SHP77 (cell line): ENCODE results near the gene MSLN.
A peak's percentile ranks its signal among the peaks of the same experiment; 100 is the strongest.
"Not testable (repeated sequence)": the region's sequence is repeated elsewhere in the genome, so short reads cannot be mapped to it uniquely, and the experiment has no call there.

Source experiments
- DNase-seq, 2 experiments: peaks; one replicate each; lab custom pipeline; 2025; lab: John Stamatoyannopoulos, UW

The MSLN gene

DNA sequence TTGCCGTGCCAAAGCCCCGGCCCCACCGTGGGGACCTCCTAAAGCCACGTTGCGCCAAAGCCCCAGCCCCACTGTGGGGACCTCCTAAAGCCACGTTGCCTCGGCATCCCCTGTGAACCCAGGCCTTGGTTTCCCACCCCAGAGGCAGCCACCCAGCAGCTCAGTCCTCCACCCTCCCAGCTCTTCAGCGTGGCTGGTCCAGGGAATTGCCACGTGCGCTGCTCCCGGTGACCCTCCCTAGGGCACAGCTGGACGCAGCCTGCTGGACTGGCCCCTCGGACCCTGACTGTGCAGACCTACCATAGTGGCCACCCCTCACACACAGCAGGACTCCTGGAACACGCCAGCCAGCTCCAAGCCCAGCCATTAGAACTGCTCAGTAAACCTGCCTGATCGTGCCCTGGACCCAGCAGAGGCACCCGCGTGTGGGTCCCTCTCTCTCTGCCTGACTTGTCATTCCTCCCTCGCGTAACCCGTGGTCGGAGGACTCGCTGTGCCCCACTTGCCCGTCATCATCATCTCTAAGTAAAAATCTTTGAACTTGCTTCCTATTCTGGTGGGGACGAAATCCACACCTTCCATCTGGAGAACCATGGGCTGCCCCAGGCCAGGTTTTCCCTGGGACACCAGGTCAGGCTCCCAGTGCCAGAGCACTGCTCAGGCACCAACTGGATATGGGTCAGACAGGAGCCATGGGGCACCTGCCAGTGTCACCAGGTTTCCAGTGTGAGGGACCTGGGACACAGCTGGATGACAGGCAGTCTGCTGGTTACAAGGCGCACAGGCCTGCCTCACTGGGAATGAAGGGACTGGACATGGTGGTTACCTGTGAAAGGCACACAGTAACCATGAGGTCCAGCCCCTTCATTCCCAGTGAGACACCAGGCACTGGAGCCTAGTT is 25.3 kb upstream of the MSLN start:
- no peak for DNase-seq

DNA sequence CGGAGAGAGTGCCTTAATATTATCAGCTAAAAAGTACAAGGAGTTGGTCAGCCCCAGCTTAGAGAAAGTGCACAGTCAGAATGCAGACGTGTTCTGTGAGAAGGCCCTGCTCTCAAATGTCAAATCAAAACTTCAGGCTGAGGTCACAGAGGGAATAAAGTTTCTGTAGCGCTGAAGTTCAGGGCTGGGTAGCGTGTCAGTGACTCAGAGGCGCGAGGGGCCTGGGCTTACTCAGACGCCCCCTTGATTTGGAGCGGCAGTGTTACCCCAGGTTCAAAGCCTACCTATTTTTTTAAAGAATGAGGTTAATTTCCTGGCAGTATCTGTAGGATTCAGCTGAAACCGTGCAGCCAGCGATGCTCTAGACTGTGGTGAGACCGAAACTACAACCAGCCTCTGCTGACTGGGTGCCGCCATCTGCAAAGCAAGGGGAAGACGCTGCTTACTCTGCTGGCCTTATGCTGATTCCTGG is 24.5 kb upstream of the MSLN start:
- no peak for DNase-seq

GRCh38 chr16:736936-737481 is 23.5 kb upstream of the MSLN start:
- no peak for DNase-seq

- no peak for DNase-seq
Observed at GRCh38 chr16:739560-740458, 20.7 kb upstream of the MSLN start.

DNA sequence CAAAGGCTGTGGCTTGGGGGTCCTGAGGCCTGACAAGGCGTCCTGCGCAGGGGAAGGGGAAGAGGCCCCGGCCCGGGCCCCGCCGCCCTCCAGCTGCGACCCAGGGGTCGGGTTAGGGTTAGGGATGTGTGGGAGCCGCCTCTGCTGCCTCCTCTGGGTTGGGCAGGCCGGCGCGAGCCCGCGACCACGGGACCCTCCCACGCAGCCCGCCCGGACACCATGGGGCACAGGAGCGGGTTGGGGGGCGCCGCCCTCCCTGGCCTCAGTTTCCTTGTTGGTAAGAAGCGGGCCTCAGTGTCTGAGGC is 20.1 kb upstream of the MSLN start:
- no peak for DNase-seq

DNA sequence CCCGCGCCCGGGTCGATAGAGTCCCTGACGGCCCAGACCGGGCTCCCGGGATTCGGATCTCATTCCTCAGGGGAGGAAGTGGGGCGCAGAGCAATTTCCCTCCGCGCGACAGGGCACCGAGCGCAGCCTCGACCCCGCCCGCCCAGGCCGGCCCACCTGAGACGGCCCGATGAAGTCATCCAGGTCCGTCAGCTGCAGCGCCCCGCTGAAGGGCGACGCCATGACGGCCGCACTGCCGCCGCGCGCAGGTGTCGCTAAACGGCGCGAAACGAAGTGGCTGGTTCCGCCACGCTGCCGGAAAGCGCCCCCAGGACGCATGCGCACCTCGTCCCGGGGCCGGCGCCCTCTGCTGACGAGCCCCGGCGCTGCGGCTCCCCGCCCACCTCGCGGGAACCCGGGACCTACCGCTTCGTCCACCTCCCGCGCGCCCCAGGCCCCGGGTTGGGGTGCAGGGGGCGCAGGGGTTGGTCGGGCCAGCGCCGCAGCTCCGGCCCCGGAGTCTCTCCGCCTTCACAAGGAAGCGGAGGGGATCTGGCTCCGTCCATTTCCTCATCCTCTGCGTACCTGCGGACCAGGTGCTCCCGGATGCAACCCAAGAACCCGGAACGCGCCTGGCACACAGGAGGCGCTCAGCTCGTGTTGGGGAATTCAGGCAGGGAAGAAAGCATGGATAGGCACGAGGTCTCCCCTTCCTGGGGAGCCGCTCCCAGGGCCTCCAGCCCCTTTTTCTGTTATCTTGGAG is 19.6 kb upstream of the MSLN start, which contains the start of gene CIAO3:
TSS of gene CIAO3 (minus strand) at position 234 of the 742 bp plus-strand sequence. CDS start at position 222, 12 bp downstream.
- peak; percentile 69 to 76 for DNase-seq

DNA sequence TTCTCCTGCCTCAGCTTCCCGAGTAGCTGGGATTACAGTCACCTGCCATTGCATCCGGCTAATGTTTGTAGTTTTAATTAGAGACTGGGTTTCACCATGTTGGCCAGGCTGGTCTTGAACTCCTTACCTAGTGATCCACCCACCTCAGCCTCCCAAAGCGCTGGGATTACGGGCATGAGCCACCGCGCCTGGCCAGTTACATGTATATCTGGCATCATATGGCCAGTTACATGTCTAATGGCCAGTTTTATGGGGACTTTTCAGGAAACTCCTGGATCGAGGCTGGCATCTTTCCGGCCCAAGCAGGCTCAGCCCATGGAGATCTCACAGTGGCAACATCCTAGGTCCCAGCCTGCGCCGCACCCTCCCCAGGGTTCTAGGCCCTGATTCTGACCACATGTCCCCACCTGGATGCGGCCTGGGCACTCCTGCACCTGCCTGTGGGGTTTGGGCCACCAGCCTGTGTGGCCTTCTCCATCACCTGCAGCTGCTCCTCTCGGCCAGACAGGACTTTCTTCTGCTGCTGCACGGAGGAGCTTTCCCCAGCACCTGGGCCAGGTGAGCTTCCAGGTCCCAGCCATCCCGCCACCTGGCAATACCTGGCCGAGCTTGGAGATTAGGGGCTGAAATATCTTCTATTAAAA is 18.4 kb upstream of the MSLN start:
- no peak for DNase-seq

DNA sequence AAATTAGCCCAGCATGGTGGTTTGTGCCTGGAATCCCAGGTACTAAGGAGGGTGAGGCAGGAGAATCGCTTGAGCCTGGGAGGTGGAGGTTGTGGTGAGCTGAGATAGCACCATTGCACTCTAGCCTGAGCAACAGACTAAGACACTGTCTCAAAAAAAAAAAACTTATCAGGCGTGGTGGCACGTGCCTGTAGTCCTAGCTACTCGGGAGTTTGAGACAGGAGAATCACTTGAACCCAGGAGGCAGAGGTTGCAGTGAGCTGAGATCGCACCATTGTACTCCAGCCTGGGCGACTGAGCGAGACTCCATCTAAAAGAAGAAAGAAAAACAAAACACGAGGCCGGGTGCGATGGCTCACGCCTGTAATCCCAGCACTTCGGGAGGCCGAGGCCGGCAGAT is 17.6 kb upstream of the MSLN start:
- not testable (repeated sequence) for DNase-seq

- DNase-seq, result no peak
Observed at GRCh38 chr16:743794-744500, 16.6 kb upstream of the MSLN start.

GRCh38 chr16:745739-746138 is 14.8 kb upstream of the MSLN start:
- peak in 1 of 2 experiments; percentile 23 for DNase-seq

DNA sequence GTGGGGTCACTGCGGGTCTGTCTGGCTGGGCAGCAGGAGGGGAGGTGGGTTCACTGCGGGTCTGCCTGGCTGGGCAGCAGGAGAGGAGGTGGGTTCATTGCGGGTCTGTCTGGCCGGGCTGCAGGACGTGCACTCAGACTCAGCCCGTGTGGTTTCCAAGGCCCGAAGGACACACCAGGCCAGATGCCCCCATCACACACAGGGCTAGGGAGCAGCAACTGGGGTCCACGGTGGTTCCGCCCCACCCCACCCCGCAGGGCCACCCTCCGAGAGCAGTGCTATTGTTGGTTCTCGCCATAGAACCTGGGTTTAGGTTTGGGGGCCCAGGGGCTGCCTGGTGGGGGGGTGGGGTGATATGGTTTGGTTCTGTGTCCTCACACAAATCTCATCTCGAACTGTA is 13.9 kb upstream of the MSLN start:
- no peak for DNase-seq

- DNase-seq, result no peak
Observed at GRCh38 chr16:747978-748746, 12.4 kb upstream of the MSLN start.

DNA sequence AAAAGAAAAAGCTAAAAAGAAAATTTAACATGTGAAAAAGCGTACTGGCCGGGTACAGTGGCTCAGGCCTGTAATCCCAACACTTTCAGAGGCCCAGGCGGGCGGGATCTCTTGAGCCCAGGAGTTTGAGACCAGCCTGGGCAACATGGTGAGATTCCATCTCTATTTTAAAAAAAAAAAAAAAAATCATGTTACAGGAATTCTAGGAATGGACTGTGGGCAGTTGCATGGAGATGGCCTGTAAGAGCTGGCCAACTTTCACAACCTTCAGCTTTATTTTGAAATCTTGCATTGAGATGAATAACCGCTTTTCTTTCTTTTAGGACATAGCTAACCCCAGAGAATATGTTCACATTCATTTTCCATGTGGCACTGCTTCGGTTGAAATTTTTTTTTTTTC is 11.5 kb upstream of the MSLN start:
- no peak for DNase-seq

DNA sequence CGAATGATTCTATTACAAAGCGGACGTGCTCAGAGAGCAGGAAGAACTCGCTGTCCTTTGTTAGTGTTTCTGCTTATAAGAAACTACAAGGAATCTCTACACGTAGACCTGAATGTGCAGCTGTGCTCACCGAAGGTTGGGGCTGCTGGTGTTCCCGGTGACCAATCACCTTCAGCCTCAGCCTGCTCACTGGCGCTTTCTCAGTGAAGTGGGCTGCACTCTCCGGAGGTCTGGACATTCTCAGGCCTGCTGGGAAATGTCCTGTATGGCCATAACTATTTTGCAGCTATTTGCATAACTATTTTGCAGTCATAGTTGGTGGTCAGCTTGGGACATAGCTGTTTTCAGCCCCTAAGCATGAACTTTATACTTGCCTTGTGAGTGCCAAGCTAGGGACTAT is 10.0 kb upstream of the MSLN start:
- no peak for DNase-seq

DNA sequence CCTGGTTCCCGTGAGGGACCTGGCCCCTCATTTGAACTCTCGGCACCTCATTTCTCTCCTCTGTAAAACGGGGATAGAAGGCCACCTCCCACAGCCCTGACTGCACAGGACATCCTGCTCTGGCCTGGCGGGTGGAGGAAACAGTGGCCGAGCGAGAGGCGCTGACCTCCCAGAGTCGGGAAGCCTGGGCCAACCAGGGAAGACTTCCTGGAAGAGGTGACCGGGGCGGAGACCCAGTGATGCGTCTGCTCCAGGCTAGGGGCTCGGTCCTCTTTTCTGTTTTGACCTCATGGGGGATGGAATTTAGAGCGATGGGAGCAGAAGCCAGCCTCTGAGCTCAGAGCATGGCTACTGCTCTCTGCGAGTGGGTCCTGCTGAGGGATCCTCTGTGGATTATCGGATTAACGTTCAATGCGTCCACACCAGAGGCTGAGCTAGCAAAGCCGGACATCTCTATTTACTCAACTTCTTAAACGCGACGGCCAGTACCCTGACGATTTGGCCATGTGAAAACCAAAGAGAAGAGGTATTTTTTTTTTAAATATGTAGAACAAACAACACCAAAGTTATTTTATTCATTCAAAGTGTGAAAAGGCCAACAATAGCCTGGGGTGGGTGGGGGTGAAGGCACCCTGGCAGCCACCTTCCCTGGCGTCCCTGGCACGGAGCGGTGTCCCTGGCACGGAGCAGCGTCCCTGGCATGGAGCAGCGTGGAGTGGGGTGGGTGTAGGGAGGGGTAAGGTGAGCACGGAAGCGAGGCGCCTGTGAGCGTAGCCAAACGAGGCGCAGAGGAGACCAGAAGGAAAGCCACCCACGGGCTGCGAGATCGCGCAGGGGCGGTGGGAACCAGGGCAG is 9.2 kb upstream of the MSLN start:
- DNase-seq, result no peak

DNA sequence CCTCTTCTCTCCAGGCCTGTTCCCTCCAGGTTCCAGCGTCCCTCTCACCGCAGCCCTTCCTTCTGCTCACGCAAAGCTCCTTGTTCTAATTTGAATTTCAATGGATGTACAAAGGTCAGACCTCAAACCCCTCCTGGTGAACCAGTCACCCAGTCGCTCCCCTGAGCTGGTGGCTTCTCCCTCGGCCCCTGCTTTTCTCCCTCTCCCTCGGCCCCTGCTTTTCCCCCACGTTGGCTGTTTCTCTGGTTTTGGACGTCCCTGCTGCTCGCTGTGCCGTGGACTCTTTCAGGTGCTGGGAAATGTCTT is 8.6 kb upstream of the MSLN start:
- DNase-seq, result no peak

- DNase-seq, result not testable (repeated sequence)
Observed at GRCh38 chr16:754121-754607, 6.4 kb upstream of the MSLN start.

- no peak for DNase-seq
Observed at GRCh38 chr16:754656-755055, 5.9 kb upstream of the MSLN start.

DNA sequence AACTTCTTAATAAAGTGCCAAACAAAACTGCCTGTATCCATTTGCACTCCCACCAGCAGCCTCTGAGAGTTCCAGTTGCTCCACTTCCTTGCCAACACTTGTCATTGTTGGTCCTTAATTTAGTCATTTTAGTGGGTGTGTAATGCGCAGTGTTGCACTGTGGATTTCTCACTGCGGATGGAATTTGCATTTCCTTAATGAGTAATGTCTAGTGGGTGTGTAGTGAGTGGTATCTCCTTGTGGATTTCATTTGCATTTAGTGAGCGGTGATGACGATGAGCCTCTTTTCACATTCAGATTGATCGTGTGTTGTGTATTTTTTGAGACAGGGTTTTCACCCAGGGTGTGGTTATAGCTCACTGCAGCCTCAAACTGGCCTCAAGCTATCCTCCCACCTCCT is 4.1 kb upstream of the MSLN start:
- DNase-seq, result no peak
